GM13976 (cell line): ENCODE results near the gene FN1.

Experiments
- DNase-seq: peaks from one replicate; pipeline ENCODE4 v3.0.0; 2012; ENCODE audit warnings: low spot score
- in situ Hi-C: fragments of 300-500 bp; cut with MboI; formaldehyde crosslinking; loops from one replicate; pipeline ENCODE4 v1.12.0; 2022; ENCODE audit warnings: low sequenced_read_pairs, mixed read lengths, inconsistent platforms; ENCODE audit not compliant: unreplicated experiment
- TF ChIP-seq, protein P1 (sequence below): IDR thresholded peaks from 2 replicates; pipeline ENCODE4 v1.5.1; 2012; ENCODE audit warnings: borderline replicate concordance, mild to moderate bottlenecking; ENCODE audit not compliant: insufficient read depth; ENCODE audit errors: extremely low read depth, missing control alignments, control extremely low read depth

Gene FN1

GRCh38 chr2:215435870-215436704 lies at the start of gene FN1:
FN1 (minus strand) TSS chr2:215436068; CDS start chr2:215435802, 266 bp downstream.
- in situ Hi-C loops, result no loop called here
- DNase-seq, result peak; percentile 79

DNA sequence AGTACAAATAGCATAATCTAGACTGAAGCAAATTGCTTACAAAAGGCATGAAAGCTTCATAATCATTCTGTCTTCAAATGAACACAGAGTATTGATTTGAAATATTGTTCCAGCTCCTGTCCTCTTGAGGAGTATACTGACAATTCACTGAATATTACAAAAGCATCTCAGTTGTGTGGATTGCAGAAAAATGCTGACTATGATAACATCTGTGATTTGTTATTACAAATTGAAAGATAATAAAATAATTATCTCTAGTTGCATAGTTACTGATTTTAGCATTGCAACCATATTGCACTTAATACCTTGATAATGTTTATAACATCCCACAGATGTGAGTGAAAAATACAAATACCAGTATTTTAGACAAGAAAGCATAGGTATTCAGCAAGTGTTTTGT lies 49.2 kb upstream of the FN1 start:
- no peak for DNase-seq
- in situ Hi-C loops, result no loop called here

More at GRCh38 chr2:215435870-215436704, at the start of gene FN1:
- TF ChIP-seq, protein P1, sequence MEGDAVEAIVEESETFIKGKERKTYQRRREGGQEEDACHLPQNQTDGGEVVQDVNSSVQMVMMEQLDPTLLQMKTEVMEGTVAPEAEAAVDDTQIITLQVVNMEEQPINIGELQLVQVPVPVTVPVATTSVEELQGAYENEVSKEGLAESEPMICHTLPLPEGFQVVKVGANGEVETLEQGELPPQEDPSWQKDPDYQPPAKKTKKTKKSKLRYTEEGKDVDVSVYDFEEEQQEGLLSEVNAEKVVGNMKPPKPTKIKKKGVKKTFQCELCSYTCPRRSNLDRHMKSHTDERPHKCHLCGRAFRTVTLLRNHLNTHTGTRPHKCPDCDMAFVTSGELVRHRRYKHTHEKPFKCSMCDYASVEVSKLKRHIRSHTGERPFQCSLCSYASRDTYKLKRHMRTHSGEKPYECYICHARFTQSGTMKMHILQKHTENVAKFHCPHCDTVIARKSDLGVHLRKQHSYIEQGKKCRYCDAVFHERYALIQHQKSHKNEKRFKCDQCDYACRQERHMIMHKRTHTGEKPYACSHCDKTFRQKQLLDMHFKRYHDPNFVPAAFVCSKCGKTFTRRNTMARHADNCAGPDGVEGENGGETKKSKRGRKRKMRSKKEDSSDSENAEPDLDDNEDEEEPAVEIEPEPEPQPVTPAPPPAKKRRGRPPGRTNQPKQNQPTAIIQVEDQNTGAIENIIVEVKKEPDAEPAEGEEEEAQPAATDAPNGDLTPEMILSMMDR, result no peak

GRCh38 chr2:215484570-215484969 lies 48.7 kb upstream of the FN1 start:
- TF ChIP-seq, protein P1, result no peak
- in situ Hi-C loops, result no loop called here
- no peak for DNase-seq

More for the DNA sequence above, 49.2 kb upstream of the FN1 start:
- TF ChIP-seq, protein P1, result no peak

DNA sequence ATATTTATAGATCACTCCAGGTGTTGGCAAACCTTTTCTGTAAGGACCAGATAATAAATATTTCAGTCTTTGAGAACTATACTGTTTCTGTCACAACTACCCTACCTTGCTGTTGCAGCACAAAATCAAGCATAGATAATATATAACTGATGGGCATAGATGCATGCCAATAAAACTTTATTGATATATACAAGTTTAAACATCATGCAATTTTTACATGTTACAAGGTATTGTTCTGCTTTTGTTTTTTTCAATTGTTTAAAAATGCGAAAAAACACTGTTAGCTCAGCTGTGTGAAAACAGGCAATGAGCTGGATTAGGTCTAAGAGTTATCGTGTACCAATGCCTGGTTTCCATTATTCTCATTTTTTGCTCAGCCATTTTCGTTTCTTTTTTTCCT lies 47.6 kb upstream of the FN1 start:
- TF ChIP-seq, protein P1, result no peak
- no peak for DNase-seq
- in situ Hi-C loops, result no loop called here

- no peak for DNase-seq
- in situ Hi-C loops, result no loop called here
- TF ChIP-seq, protein P1, result no peak
Measured at GRCh38 chr2:215479536-215480240, 43.8 kb upstream of the FN1 start.

GRCh38 chr2:215479121-215479520 lies 43.3 kb upstream of the FN1 start:
- in situ Hi-C loops, result no loop called here
- no peak for DNase-seq
- TF ChIP-seq, protein P1, result no peak
